Measurements from ENCODE around the gene CD38. TPM values are rescaled to one million over a fixed set of nuclear protein-coding genes. Genes with fewer than 3 reads are reported as not detected.

CD38 gene
- total RNA-seq, 2 experiments from 2014 or later = 11.6 to 12.0 TPM

- Mint-ChIP-seq H3K4me3 (no peak overlapping the region), H3K36me3 (no peaks in the 10 kb centered on the region), H3K27me3 (peaks cover 18% of the 10 kb centered on the region), H3K27ac (no peak overlapping the region), H3K4me1 (ENCODE audit: low read depth) (no peaks in the 10 kb centered on the region), H3K9me3 (no peaks in the 10 kb centered on the region)
- POLR2A ChIA-PET = no interaction called here
- DNase-seq = no peak
- intact Hi-C loops (cut with micrococcal nuclease) = no loop called here
- CTCF ChIA-PET = interaction anchor here (2.3 kb wide), 1 partner anchor 11 kb away, joined by 14 read pairs; no protein-coding TSS in a partner anchor
Measured at GRCh38 chr4:15893962-15894361, 115.8 kb downstream of the CD38 start.

GRCh38 chr4:15894393-15894792 is 116.3 kb downstream of the CD38 start:
- no peak overlapping the region for H3K27ac Mint-ChIP-seq
- CTCF ChIA-PET = interaction anchor here (0.8 kb wide), 1 partner anchor 12 kb away, joined by 4 read pairs; no protein-coding TSS in a partner anchor
- POLR2A ChIA-PET = no interaction called here
- intact Hi-C loops (cut with micrococcal nuclease) = no loop called here
- no peaks in the 10 kb centered on the region for H3K9me3 Mint-ChIP-seq
- DNase-seq = no peak
- H3K36me3 Mint-ChIP-seq = no peaks in the 10 kb centered on the region
- no peaks in the 10 kb centered on the region for H3K4me1 Mint-ChIP-seq (ENCODE audit: low read depth)
- H3K4me3 Mint-ChIP-seq = no peak overlapping the region
- peaks cover 18% of the 10 kb centered on the region for H3K27me3 Mint-ChIP-seq

- peaks cover 21% of the 10 kb centered on the region for H3K27me3 Mint-ChIP-seq
- CTCF ChIA-PET = interaction anchor here (0.8 to 1.8 kb wide), 2 partner anchors 12 to 13 kb away, joined by 4 to 7 read pairs; no protein-coding TSS in a partner anchor
Measured at GRCh38 chr4:15894921-15895916, 117.1 kb downstream of the CD38 start.

GRCh38 chr4:15897577-15897976 is 119.4 kb downstream of the CD38 start:
- Mint-ChIP-seq H3K9me3 (no peaks in the 10 kb centered on the region), H3K4me1 (ENCODE audit: low read depth) (no peaks in the 10 kb centered on the region), H3K27me3 (peaks cover 26% of the 10 kb centered on the region), H3K4me3 (no peak overlapping the region), H3K36me3 (no peaks in the 10 kb centered on the region), H3K27ac (no peak overlapping the region)
- no peak for DNase-seq
- ChIA-PET CTCF (interaction anchor here (1.8 kb wide), 1 partner anchor 15 kb away, joined by 7 read pairs; no protein-coding TSS in a partner anchor), POLR2A (no interaction called here)
- intact Hi-C loops (cut with micrococcal nuclease) = no loop called here

More at GRCh38 chr4:15894921-15895916, 117.1 kb downstream of the CD38 start:
- Mint-ChIP-seq H3K36me3 (no peaks in the 10 kb centered on the region), H3K27ac (no peak overlapping the region), H3K9me3 (no peaks in the 10 kb centered on the region), H3K4me3 (no peak overlapping the region), H3K4me1 (ENCODE audit: low read depth) (no peaks in the 10 kb centered on the region)
- intact Hi-C loops (cut with micrococcal nuclease) = no loop called here
- POLR2A ChIA-PET = no interaction called here
- DNase-seq = no peak

- Mint-ChIP-seq H3K27ac (no peak overlapping the region), H3K27me3 (peaks cover 30% of the 10 kb centered on the region), H3K9me3 (no peaks in the 10 kb centered on the region), H3K4me3 (no peak overlapping the region), H3K4me1 (ENCODE audit: low read depth) (no peaks in the 10 kb centered on the region), H3K36me3 (no peaks in the 10 kb centered on the region)
- POLR2A ChIA-PET = no interaction called here
- CTCF ChIA-PET = no interaction called here
- intact Hi-C loops (cut with micrococcal nuclease) = no loop called here
- DNase-seq = no peak
Measured at GRCh38 chr4:15898902-15899301, 120.8 kb downstream of the CD38 start.

GRCh38 chr4:15899511-15899910 is 121.4 kb downstream of the CD38 start:
- Mint-ChIP-seq H3K4me3 (no peak overlapping the region), H3K27ac (no peak overlapping the region), H3K4me1 (ENCODE audit: low read depth) (no peaks in the 10 kb centered on the region), H3K9me3 (no peaks in the 10 kb centered on the region), H3K27me3 (peaks cover 33% of the 10 kb centered on the region), H3K36me3 (no peaks in the 10 kb centered on the region)
- intact Hi-C loops (cut with micrococcal nuclease) = no loop called here
- CTCF ChIA-PET = no interaction called here
- POLR2A ChIA-PET = no interaction called here
- no peak for DNase-seq

- DNase-seq = no peak
- POLR2A ChIA-PET = no interaction called here
- H3K4me3 Mint-ChIP-seq = no peak overlapping the region
- no peaks in the 10 kb centered on the region for H3K4me1 Mint-ChIP-seq (ENCODE audit: low read depth)
- CTCF ChIA-PET = interaction anchor here (3.4 kb wide), 1 partner anchor 19 kb away, joined by 15 read pairs; no protein-coding TSS in a partner anchor
- peaks cover 36% of the 10 kb centered on the region for H3K27me3 Mint-ChIP-seq
- no peaks in the 10 kb centered on the region for H3K36me3 Mint-ChIP-seq
- intact Hi-C loops (cut with micrococcal nuclease) = no loop called here
- no peaks in the 10 kb centered on the region for H3K9me3 Mint-ChIP-seq
- no peak overlapping the region for H3K27ac Mint-ChIP-seq
Measured at GRCh38 chr4:15901007-15901406, 122.9 kb downstream of the CD38 start.

- H3K4me1 Mint-ChIP-seq (ENCODE audit: low read depth) = no peaks in the 10 kb centered on the region
- peaks cover 38% of the 10 kb centered on the region for H3K27me3 Mint-ChIP-seq
- H3K9me3 Mint-ChIP-seq = no peaks in the 10 kb centered on the region
- H3K27ac Mint-ChIP-seq = no peak overlapping the region
- intact Hi-C loops (cut with micrococcal nuclease) = no loop called here
- CTCF ChIA-PET = interaction anchor here (1.1 to 3.4 kb wide), 3 partner anchors 20 to 96 kb away, joined by 3 to 15 read pairs (median 4); no protein-coding TSS in a partner anchor
- no peaks in the 10 kb centered on the region for H3K36me3 Mint-ChIP-seq
- H3K4me3 Mint-ChIP-seq = no peak overlapping the region
- no peak for DNase-seq
- POLR2A ChIA-PET = no interaction called here
Measured at GRCh38 chr4:15901998-15902397, 123.9 kb downstream of the CD38 start.

GRCh38 chr4:15902746-15903145 is 124.6 kb downstream of the CD38 start:
- ChIA-PET POLR2A (no interaction called here), CTCF (interaction anchor here (1.8 to 3.4 kb wide), 2 partner anchors 21 to 97 kb away, joined by 4 to 15 read pairs; no protein-coding TSS in a partner anchor)
- H3K9me3 Mint-ChIP-seq = no peaks in the 10 kb centered on the region
- no peak overlapping the region for H3K27ac Mint-ChIP-seq
- no peak for DNase-seq
- intact Hi-C loops (cut with micrococcal nuclease) = no loop called here
- H3K4me1 Mint-ChIP-seq (ENCODE audit: low read depth) = no peaks in the 10 kb centered on the region
- no peak overlapping the region for H3K4me3 Mint-ChIP-seq
- H3K36me3 Mint-ChIP-seq = no peaks in the 10 kb centered on the region
- H3K27me3 Mint-ChIP-seq = peaks cover 38% of the 10 kb centered on the region

Other genes starting within 250 kb of the CD38 start
- gene FBXL5, start 123.0 kb upstream of the CD38 start, total RNA-seq = 10 to 100 TPM; 26.5 to 30.4 TPM
- gene FAM200B, start 96.5 kb upstream of the CD38 start, total RNA-seq = 1 to 10 TPM; 8.3 to 8.9 TPM
- under 1 TPM; 0.19 to 0.67 TPM for gene BST1, start 75.3 kb upstream of the CD38 start, total RNA-seq
- not detected for gene FGFBP1, start 160.4 kb downstream of the CD38 start, total RNA-seq
- under 1 TPM; 0.43 to 0.51 TPM for gene FGFBP2, start 184.8 kb downstream of the CD38 start, total RNA-seq